Measurements from ENCODE around the gene TBXA2R. TPM values are rescaled to one million over a fixed set of nuclear protein-coding genes. Genes with fewer than 3 reads are reported as not detected.

TBXA2R gene
- total RNA-seq, 4 donors from 2014 or later: 4.8 to 17.2 (median 7.7) TPM

DNA sequence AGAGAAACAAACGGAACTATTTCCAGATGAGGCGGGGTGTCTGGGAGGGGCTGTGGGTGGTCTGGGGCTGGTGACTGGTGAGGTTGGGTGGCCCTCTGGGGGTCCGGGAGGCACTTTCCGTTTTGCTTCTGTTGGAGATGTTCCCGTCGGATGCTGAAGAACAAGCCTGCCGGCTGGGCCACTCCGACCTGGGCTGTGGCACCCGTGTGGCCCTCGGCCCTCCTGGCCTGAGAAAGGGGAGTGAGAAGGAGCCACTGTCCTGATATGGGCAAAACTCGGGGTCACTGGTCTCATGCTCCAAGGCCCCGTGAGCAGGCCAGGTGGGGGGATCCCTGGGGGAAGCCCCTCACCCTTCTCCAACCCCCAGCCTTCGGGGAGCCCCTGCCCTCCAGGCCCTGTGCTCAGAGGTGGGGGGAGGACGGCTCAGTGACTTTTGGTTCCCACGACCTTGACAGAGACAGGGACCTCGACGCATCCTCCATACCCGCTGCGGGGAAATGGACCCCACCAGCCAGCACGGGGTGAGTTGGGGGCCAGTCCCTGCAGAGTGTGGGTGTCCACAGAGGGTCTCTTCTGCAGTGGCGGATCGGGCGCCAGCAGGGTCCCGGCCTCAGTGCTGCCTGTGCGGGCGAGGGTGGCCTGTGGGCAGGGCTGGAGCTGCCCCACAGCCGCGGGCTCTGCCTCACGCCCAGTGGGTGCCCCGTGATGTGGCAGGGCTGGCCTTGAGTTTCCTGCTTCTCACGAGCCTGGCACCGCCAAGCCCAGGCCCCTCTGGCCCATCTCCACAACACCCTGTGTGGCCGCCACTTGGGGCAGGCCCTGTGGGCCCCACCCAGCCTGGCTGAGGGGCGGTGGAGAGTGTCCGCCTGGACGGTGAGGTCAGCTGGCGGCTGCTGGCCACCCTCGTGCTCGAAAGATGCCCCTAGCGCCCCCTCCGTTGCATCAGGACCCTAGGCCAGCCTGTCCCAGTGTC is 4.4 kb upstream of the TBXA2R start:
- Histone ChIP-seq H3K27me3 (no peaks in the 10 kb centered on the region), H3K4me3 (no peak overlapping the region), H3K9me3 (no peaks in the 10 kb centered on the region), H3K27ac (replicated peaks in 1 of 4) (peak overlapping the region in 2 of 4 donors; percentile 77 to 86), H3K36me3 (peaks cover 5 to 45% (median 43%) of the 10 kb centered on the region in 4 donors), H3K4me1 (peaks cover 38 to 75% (median 73%) of the 10 kb centered on the region in 4 donors)
- no peak for TF ChIP-seq POLR2A (IDR thresholded peaks at IDR 0.05; ENCODE audit: low read depth)
- TF ChIP-seq, protein P1, sequence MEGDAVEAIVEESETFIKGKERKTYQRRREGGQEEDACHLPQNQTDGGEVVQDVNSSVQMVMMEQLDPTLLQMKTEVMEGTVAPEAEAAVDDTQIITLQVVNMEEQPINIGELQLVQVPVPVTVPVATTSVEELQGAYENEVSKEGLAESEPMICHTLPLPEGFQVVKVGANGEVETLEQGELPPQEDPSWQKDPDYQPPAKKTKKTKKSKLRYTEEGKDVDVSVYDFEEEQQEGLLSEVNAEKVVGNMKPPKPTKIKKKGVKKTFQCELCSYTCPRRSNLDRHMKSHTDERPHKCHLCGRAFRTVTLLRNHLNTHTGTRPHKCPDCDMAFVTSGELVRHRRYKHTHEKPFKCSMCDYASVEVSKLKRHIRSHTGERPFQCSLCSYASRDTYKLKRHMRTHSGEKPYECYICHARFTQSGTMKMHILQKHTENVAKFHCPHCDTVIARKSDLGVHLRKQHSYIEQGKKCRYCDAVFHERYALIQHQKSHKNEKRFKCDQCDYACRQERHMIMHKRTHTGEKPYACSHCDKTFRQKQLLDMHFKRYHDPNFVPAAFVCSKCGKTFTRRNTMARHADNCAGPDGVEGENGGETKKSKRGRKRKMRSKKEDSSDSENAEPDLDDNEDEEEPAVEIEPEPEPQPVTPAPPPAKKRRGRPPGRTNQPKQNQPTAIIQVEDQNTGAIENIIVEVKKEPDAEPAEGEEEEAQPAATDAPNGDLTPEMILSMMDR (IDR thresholded peaks at IDR 0.05): no peak
- no peak for TF ChIP-seq POLR2AphosphoS5 (IDR thresholded peaks at IDR 0.05)
- no peak for TF ChIP-seq EP300 (IDR thresholded peaks at IDR 0.05)
- 90% methylated on average over 19 of the region's 41 CpGs for WGBS
- intact Hi-C loops (cut with DNase I): no loop called here
- DNase-seq (ENCODE audit: extremely low spot score): no peak

DNA sequence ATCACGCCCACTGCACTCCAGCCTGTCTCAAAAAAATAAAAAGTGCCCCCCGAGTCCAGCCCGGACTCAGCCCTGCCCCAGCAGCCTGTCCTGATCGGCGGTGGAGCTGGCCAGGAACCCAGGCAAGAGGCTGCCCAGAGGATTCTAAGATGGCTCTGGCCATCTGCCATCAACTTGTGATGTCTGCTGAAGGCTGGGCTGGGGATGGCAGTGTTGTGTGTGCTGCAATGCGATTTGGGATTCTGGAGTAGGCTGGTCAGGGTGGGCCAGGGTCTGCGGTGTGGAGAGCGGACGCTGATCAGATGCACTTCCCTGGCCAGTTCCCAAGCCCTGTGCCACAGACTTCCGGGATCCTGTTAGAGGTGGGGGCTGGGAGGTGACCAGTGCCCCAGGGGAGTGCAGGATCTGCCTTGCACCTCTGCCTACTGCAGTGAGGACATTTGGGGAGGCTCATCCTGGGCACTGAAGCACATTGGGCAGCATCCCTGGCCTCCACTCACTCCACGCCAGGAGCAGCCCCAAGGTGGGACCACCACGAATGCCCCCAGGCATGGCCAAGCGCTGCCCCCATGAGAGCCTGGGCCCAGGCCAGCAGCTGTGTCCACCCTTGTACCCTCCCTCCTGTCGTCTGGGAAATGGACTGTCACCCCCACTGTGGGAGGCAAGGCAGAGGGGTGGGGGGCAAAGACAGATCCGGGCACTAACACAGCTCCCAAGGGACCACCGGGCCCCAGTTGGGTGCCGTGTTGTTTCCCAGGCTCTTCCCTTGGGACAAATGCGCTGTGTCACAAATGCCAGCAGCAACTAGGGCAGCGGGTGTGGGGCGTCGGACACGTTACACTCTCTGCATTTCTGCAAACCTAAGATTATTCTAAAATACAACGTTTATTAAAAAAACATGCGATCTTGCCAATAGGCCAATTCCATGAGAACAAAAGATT is 3.4 kb upstream of the TBXA2R start:
- WGBS: 72% methylated on average over 23 of the region's 24 CpGs
- TF ChIP-seq, protein P1 (IDR thresholded peaks at IDR 0.05): no peak
- no peak for TF ChIP-seq POLR2AphosphoS5 (IDR thresholded peaks at IDR 0.05)
- TF ChIP-seq POLR2A (IDR thresholded peaks at IDR 0.05; ENCODE audit: low read depth): no peak
- no peak for TF ChIP-seq EP300 (IDR thresholded peaks at IDR 0.05)
- Histone ChIP-seq H3K27me3 (no peaks in the 10 kb centered on the region), H3K9me3 (no peaks in the 10 kb centered on the region), H3K27ac (replicated peaks in 1 of 4) (peak overlapping the region; percentile 77 to 87 (median 86)), H3K4me3 (no peak overlapping the region), H3K36me3 (peaks cover 5 to 38% (median 35%) of the 10 kb centered on the region in 4 donors), H3K4me1 (peaks cover 48 to 84% (median 82%) of the 10 kb centered on the region in 4 donors)
- intact Hi-C loops (cut with DNase I): no loop called here
- DNase-seq (ENCODE audit: extremely low spot score): no peak

DNA sequence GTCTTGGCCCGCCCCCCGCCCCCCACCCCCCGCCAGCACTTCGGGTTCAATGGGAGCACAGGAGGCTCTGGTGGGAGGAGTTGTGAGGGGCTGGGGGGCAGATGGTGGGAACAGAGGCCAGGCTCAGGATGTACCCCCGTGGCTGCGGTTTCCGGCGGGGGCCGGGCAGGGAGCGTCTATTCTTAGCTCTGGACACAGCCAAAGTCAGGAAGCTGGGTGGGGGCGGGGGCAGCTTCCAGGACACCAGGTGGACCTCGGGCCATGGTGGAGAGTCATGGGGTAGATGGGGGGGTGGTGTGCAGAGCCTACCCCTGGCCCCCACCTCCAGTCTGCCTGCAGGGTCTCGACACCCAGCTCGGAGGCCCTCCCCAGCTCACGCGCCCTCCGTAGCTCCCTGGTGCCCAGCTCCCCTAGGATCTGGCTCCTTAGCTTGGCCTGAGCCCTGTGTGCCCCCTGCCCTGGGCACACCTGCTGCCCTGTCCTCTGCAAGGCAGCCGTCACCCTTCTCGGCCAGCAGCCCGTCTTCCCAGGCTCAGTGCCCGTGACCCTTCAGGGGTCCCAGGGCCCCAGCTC is 2.2 kb upstream of the TBXA2R start:
- DNase-seq (ENCODE audit: extremely low spot score): no peak
- H3K36me3 ChIP-seq: peaks cover 5 to 32% (median 28%) of the 10 kb centered on the region in 4 donors
- H3K27ac ChIP-seq (replicated peaks in 1 of 4): peak overlapping the region; percentile 77 to 87 (median 86)
- peaks cover 56 to 87% (median 83%) of the 10 kb centered on the region in 4 donors for H3K4me1 ChIP-seq
- TF ChIP-seq, protein P1 (IDR thresholded peaks at IDR 0.05): no peak
- TF ChIP-seq POLR2AphosphoS5 (IDR thresholded peaks at IDR 0.05) (no peak), POLR2A (IDR thresholded peaks at IDR 0.05; ENCODE audit: low read depth) (no peak), EP300 (IDR thresholded peaks at IDR 0.05) (no peak)
- H3K9me3 ChIP-seq: no peaks in the 10 kb centered on the region
- intact Hi-C loops (cut with DNase I): no loop called here
- no peak overlapping the region for H3K4me3 ChIP-seq
- no peaks in the 10 kb centered on the region for H3K27me3 ChIP-seq
- 49% methylated on average over 17 of the region's 21 CpGs for WGBS

DNA sequence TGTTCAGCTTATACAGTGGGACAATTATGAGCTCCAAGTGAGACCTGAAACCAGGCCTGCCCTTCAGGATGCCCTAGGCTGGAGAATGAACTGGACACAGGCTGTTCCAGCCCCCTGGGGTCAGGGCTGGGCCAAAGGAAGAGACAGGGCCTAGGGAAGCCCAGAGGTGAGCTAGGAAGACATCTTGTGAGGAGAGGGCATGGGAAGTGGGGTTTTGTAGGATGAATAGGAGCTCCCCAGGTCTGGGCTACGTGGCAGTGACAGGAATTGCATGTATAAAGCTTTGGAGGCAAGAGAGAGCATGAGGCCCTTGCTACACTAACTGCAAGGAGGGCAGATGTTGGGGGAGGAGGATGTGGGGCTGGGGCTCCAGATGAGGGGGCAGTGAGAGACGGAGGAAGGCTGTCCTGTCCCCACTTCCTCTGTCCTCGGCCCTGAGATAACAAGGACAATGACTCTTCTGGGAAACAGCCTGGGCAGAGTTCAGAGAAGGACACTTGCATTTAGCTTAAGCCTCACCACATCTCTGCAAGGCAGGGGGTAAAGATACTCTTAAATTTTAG is 1.5 kb upstream of the TBXA2R start:
- peaks cover 56 to 87% (median 83%) of the 10 kb centered on the region in 4 donors for H3K4me1 ChIP-seq
- no peak for DNase-seq (ENCODE audit: extremely low spot score)
- WGBS: 82% methylated on average over 2 of the region's 3 CpGs
- H3K27ac ChIP-seq (replicated peaks in 1 of 4): peak overlapping the region; percentile 77 to 87 (median 86)
- intact Hi-C loops (cut with DNase I): no loop called here
- peaks cover 5 to 25% (median 25%) of the 10 kb centered on the region in 4 donors for H3K36me3 ChIP-seq
- H3K4me3 ChIP-seq: no peak overlapping the region
- TF ChIP-seq POLR2A (IDR thresholded peaks at IDR 0.05; ENCODE audit: low read depth) (no peak), POLR2AphosphoS5 (IDR thresholded peaks at IDR 0.05) (no peak), EP300 (IDR thresholded peaks at IDR 0.05) (no peak)
- TF ChIP-seq, protein P1 (IDR thresholded peaks at IDR 0.05): no peak
- H3K9me3 ChIP-seq: no peaks in the 10 kb centered on the region
- no peaks in the 10 kb centered on the region for H3K27me3 ChIP-seq
